HepG2 (cell line): Measurements from ENCODE around the gene ZSCAN21. TPM values are rescaled to one million over a fixed set of nuclear protein-coding genes. Genes with fewer than 3 reads are reported as not detected.

ENCODE experiments used
- CBFB ChIP-seq: sonication (generic); formaldehyde crosslinking; IDR thresholded peaks from 2 replicates; pipeline ENCODE4 v1.4.0; 2020; ENCODE audit warnings: missing genetic modification reagents
- CHCHD3 ChIP-seq: sonication (generic); formaldehyde crosslinking; IDR thresholded peaks from 2 replicates; pipeline ENCODE4 v1.8.0; 2022; ENCODE audit warnings: mild to moderate bottlenecking, missing genetic modification reagents, moderate library complexity
- DNMT1 ChIP-seq: sonication (generic); formaldehyde crosslinking; IDR thresholded peaks from 2 replicates; pipeline ENCODE4 v1.5.1; 2020; ENCODE audit warnings: mild to moderate bottlenecking, missing genetic modification reagents
- HNRNPL ChIP-seq: fragments of 200-400 bp; formaldehyde crosslinking; IDR thresholded peaks from 2 replicates; pipeline ENCODE4 v1.6.1; 2017; ENCODE audit warnings: mild to moderate bottlenecking, low read depth, low read length
- KAT7 ChIP-seq: IDR thresholded peaks from 2 replicates; pipeline ENCODE4 v1.6.1; 2018; ENCODE audit warnings: borderline replicate concordance, missing compliant biosample characterization
- MED13 ChIP-seq: sonication (generic); formaldehyde crosslinking; IDR thresholded peaks from 2 replicates; pipeline ENCODE4 v1.5.0; 2020; ENCODE audit warnings: missing genetic modification reagents
- PHF20 ChIP-seq: sonication (generic); formaldehyde crosslinking; IDR thresholded peaks from 2 replicates; pipeline ENCODE4 v1.5.0; 2020; ENCODE audit warnings: mild to moderate bottlenecking, missing genetic modification reagents
- SNAI1 ChIP-seq: sonication (generic); formaldehyde crosslinking; IDR thresholded peaks from 2 replicates; pipeline ENCODE4 v1.5.0; 2020; ENCODE audit warnings: mild to moderate bottlenecking, missing genetic modification reagents, borderline replicate concordance
- STAG1 ChIP-seq: sonication (generic); formaldehyde crosslinking; IDR thresholded peaks from 2 replicates; pipeline ENCODE4 v1.4.0; 2020; ENCODE audit warnings: missing genetic modification reagents
- TBX3 ChIP-seq: fragments of 450-650 bp; IDR thresholded peaks from 2 replicates; pipeline ENCODE4 v1.6.1; 2017; ENCODE audit warnings: antibody characterized with exemption, mild to moderate bottlenecking, inconsistent platforms, borderline replicate concordance
- TCF12 ChIP-seq, 2 experiments: fragments of 450-650 bp in 1 of 2; sonication (generic) in 1 of 2; formaldehyde crosslinking in 1 of 2; IDR thresholded peaks; 2 replicates each; pipeline versions ENCODE4 v1.6.1 to v1.8.0; 2017 to 2022; ENCODE audit warnings: antibody characterized with exemption in 1 of 2, mild to moderate bottlenecking in 1 of 2, missing genetic modification reagents in 1 of 2, moderate library complexity in 1 of 2
- ZBTB21 ChIP-seq: sonication (generic); formaldehyde crosslinking; IDR thresholded peaks from 2 replicates; pipeline ENCODE4 v1.4.0; 2020; ENCODE audit warnings: missing genetic modification reagents
- ZNF138 ChIP-seq: sonication (generic); formaldehyde crosslinking; IDR thresholded peaks from 2 replicates; pipeline ENCODE4 v1.5.0; 2020; ENCODE audit warnings: mild to moderate bottlenecking, low read depth, missing genetic modification reagents
- ZNF234 ChIP-seq: sonication (generic); formaldehyde crosslinking; conservative IDR thresholded peaks from 2 replicates; pipeline ENCODE4 v1.5.1; 2020; ENCODE audit warnings: mild to moderate bottlenecking, missing genetic modification reagents
- ZNF383 ChIP-seq: sonication (generic); formaldehyde crosslinking; IDR thresholded peaks from 2 replicates; pipeline ENCODE4 v1.4.0; 2020; ENCODE audit warnings: missing genetic modification reagents, mild to moderate bottlenecking, borderline replicate concordance
- ZNF501 ChIP-seq: sonication (generic); formaldehyde crosslinking; IDR thresholded peaks from 2 replicates; pipeline ENCODE4 v1.5.1; 2020; ENCODE audit warnings: mild to moderate bottlenecking, moderate library complexity, missing genetic modification reagents
- polyA plus RNA-seq, 8 experiments: library from polyadenylated mRNA; depleted of rRNA in 3 of 8; stranded (reverse) in 7 of 8; unstranded in 1 of 8; fragments of >200 nt; fragmentation: Illumina TruSeq in 4 of 8; extraction: Trizol in 4 of 8; gene quantifications; 2 replicates each; pipeline versions ENCODE4 v1.2.1 to v1.2.3, GENCODE V29; 2011 to 2016; ENCODE audit warnings: low read depth in 4 of 8, missing spikeins in 1 of 8, mixed read lengths in 1 of 8; ENCODE audit not compliant: insufficient read depth in 1 of 8
- total RNA-seq, 5 experiments: library from RNA; depleted of rRNA; stranded (reverse); fragments of >200 nt; fragmentation: Illumina TruSeq; extraction: Trizol; gene quantifications; 2 replicates each; pipeline ENCODE4 v1.2.3, GENCODE V29; 2016; ENCODE audit warnings: low read depth in 1 of 5
- TF ChIP-seq, protein P1 (sequence below): sonication (generic); formaldehyde crosslinking; IDR thresholded peaks from 2 replicates; pipeline ENCODE4 v1.4.0; 2020; ENCODE audit warnings: mild to moderate bottlenecking, low read depth, missing genetic modification reagents
- TF ChIP-seq, protein P2 (sequence below): sonication (generic); formaldehyde crosslinking; IDR thresholded peaks from 2 replicates; pipeline ENCODE4 v1.4.0; 2020; ENCODE audit warnings: missing genetic modification reagents, borderline replicate concordance
- TF ChIP-seq, protein P3 (sequence below): sonication (generic); formaldehyde crosslinking; IDR thresholded peaks from 2 replicates; pipeline ENCODE4 v1.4.0; 2020; ENCODE audit warnings: missing genetic modification reagents, mild to moderate bottlenecking, borderline replicate concordance
- TF ChIP-seq, protein P4 (sequence below): sonication (generic); formaldehyde crosslinking; IDR thresholded peaks from 2 replicates; pipeline ENCODE4 v1.8.0; 2023; ENCODE audit warnings: mild to moderate bottlenecking, missing genetic modification reagents
- TF ChIP-seq, protein P5 (sequence below): sonication (generic); formaldehyde crosslinking; IDR thresholded peaks from 2 replicates; pipeline ENCODE4 v1.4.0; 2020; ENCODE audit warnings: mild to moderate bottlenecking, missing genetic modification reagents

ZSCAN21 gene
- total and polyA plus RNA-seq, 2 of the 13 experiments (the other 11 are each of a cell fraction or from before 2014, with no cell fraction given): 7.0 to 10.0 TPM

DNA sequence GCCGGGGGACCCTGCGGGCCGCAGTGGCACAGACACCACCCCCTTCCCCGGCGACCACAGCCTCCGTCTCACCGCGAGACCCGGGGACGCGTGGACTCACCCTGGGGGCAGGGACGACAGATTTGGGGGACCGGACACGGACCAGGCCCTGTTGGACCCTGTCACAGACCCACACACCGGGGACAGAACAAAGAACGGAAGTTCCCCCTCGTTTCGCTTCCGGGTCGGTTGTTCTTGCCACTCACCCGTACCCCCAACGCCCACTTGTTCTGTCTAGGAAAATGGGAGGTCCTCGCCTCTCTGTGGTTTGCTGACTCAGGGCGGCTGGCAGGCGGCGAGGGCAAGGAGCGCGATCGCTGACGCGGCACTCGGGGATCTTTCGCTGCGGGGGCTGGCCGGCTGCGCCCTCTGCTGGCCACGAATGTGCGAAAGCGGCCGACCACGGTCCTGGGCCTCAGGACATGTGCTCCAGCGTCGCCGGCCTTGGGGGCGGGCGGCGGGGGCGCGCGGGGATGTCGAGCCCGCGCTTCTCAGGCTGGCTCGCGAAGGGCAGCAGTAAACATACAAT, 32.0 kb downstream of the ZSCAN21 start, which contains the start of gene ZNF3 (continued):
- TF ChIP-seq HNRNPL (peak; percentile 75; the same call in 1 of the 2 replicates), TCF12 (IDR thresholded peaks at IDR 0.05) (no peak), TCF12 (CRISPR knock-in tag; IDR thresholded peaks at IDR 0.05) (peak; percentile 70; the same call in 1 of the 2 replicates), ZNF501 (peak; percentile 88), MED13 (CRISPR knock-in tag) (peak; percentile 36), TBX3 (peak; percentile 46; the same call in 1 of the 2 replicates), KAT7 (CRISPR knock-in tag) (peak; percentile 88), CBFB (CRISPR knock-in tag) (peak; percentile 78), SNAI1 (CRISPR knock-in tag) (no peak; the same call in 1 of the 2 replicates), STAG1 (peak; percentile 91), ZNF383 (CRISPR knock-in tag) (no peak; the same call in 1 of the 2 replicates), CHCHD3 (CRISPR knock-in tag) (no peak), DNMT1 (0 out of 2 replicates have a peak, but pooled peaks have one; percentile 21), ZNF234 (CRISPR knock-in tag) (no peak), ZNF138 (CRISPR knock-in tag) (peak; percentile 89), PHF20 (CRISPR knock-in tag) (peak; percentile 91), ZBTB21 (CRISPR knock-in tag) (no peak; the same call in 1 of the 2 replicates)
- TF ChIP-seq, protein P1, sequence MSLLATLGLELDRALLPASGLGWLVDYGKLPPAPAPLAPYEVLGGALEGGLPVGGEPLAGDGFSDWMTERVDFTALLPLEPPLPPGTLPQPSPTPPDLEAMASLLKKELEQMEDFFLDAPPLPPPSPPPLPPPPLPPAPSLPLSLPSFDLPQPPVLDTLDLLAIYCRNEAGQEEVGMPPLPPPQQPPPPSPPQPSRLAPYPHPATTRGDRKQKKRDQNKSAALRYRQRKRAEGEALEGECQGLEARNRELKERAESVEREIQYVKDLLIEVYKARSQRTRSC (CRISPR knock-in tag): no peak
- TF ChIP-seq, protein P2, sequence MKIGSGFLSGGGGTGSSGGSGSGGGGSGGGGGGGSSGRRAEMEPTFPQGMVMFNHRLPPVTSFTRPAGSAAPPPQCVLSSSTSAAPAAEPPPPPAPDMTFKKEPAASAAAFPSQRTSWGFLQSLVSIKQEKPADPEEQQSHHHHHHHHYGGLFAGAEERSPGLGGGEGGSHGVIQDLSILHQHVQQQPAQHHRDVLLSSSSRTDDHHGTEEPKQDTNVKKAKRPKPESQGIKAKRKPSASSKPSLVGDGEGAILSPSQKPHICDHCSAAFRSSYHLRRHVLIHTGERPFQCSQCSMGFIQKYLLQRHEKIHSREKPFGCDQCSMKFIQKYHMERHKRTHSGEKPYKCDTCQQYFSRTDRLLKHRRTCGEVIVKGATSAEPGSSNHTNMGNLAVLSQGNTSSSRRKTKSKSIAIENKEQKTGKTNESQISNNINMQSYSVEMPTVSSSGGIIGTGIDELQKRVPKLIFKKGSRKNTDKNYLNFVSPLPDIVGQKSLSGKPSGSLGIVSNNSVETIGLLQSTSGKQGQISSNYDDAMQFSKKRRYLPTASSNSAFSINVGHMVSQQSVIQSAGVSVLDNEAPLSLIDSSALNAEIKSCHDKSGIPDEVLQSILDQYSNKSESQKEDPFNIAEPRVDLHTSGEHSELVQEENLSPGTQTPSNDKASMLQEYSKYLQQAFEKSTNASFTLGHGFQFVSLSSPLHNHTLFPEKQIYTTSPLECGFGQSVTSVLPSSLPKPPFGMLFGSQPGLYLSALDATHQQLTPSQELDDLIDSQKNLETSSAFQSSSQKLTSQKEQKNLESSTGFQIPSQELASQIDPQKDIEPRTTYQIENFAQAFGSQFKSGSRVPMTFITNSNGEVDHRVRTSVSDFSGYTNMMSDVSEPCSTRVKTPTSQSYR (CRISPR knock-in tag): peak; percentile 33; the same call in 1 of the 2 replicates
- TF ChIP-seq, protein P3, sequence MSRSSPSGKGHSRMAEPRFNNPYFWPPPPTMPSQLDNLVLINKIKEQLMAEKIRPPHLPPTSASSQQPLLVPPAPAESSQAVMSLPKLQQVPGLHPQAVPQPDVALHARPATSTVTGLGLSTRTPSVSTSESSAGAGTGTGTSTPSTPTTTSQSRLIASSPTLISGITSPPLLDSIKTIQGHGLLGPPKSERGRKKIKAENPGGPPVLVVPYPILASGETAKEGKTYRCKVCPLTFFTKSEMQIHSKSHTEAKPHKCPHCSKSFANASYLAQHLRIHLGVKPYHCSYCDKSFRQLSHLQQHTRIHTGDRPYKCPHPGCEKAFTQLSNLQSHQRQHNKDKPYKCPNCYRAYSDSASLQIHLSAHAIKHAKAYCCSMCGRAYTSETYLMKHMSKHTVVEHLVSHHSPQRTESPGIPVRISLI (CRISPR knock-in tag): peak; percentile 52; the same call in 1 of the 2 replicates
- TF ChIP-seq, protein P4, sequence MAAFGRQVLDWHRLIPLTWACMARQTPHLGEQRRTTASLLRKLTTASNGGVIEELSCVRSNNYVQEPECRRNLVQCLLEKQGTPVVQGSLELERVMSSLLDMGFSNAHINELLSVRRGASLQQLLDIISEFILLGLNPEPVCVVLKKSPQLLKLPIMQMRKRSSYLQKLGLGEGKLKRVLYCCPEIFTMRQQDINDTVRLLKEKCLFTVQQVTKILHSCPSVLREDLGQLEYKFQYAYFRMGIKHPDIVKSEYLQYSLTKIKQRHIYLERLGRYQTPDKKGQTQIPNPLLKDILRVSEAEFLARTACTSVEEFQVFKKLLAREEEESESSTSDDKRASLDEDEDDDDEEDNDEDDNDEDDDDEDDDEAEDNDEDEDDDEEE: peak; percentile 86
- TF ChIP-seq, protein P5, sequence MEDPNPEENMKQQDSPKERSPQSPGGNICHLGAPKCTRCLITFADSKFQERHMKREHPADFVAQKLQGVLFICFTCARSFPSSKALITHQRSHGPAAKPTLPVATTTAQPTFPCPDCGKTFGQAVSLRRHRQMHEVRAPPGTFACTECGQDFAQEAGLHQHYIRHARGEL (CRISPR knock-in tag): peak; percentile 77; the same call in 1 of the 2 replicates
